ENCODE measurements around the gene SPATA25.

DNA sequence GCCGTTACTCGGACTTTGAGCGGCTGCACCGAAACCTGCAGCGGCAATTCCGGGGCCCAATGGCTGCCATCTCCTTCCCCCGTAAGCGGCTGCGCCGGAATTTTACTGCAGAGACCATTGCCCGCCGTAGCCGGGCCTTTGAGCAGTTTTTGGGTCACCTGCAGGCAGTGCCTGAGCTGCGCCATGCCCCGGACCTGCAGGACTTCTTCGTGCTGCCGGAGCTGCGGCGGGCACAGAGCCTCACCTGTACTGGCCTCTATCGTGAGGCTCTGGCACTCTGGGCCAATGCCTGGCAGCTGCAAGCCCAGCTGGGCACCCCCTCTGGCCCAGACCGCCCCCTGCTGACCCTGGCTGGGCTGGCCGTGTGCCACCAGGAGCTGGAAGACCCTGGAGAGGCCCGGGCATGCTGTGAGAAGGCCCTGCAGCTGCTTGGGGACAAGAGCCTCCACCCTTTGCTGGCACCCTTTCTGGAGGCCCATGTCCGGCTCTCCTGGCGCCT is 46.7 kb downstream of the SPATA25 start:
- TF ChIP-seq NFIC (IDR thresholded peaks at IDR 0.05) (no peak), TAF1 (IDR thresholded peaks at IDR 0.05; ENCODE audit: low read depth) (no peak), USF1 (IDR thresholded peaks at IDR 0.05) (no peak), TCF12 (IDR thresholded peaks at IDR 0.05; ENCODE audit: low read depth) (no peak)
- TF ChIP-seq, protein P1, sequence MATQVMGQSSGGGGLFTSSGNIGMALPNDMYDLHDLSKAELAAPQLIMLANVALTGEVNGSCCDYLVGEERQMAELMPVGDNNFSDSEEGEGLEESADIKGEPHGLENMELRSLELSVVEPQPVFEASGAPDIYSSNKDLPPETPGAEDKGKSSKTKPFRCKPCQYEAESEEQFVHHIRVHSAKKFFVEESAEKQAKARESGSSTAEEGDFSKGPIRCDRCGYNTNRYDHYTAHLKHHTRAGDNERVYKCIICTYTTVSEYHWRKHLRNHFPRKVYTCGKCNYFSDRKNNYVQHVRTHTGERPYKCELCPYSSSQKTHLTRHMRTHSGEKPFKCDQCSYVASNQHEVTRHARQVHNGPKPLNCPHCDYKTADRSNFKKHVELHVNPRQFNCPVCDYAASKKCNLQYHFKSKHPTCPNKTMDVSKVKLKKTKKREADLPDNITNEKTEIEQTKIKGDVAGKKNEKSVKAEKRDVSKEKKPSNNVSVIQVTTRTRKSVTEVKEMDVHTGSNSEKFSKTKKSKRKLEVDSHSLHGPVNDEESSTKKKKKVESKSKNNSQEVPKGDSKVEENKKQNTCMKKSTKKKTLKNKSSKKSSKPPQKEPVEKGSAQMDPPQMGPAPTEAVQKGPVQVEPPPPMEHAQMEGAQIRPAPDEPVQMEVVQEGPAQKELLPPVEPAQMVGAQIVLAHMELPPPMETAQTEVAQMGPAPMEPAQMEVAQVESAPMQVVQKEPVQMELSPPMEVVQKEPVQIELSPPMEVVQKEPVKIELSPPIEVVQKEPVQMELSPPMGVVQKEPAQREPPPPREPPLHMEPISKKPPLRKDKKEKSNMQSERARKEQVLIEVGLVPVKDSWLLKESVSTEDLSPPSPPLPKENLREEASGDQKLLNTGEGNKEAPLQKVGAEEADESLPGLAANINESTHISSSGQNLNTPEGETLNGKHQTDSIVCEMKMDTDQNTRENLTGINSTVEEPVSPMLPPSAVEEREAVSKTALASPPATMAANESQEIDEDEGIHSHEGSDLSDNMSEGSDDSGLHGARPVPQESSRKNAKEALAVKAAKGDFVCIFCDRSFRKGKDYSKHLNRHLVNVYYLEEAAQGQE (IDR thresholded peaks at IDR 0.05; ENCODE audit: low read depth): no peak

Measured in Ishikawa (cell line).